Neural progenitor cell (in vitro differentiated cells): ENCODE results near the gene DEGS2.

ENCODE experiments used
- EZH2 ChIP-seq: fragments of 200-600 bp; sonication (generic); IDR thresholded peaks from 2 replicates; pipeline ENCODE4 v1.6.1; 2017; ENCODE audit warnings: antibody characterized with exemption, mild to moderate bottlenecking, moderate library complexity
- EZH2phosphoT487 ChIP-seq: fragments of 200-600 bp; sonication (generic); IDR thresholded peaks from 2 replicates; pipeline ENCODE4 v1.6.1; 2017; ENCODE audit warnings: antibody characterized with exemption
- TF ChIP-seq, protein P1 (sequence below): fragments of 200-600 bp; sonication (generic); IDR thresholded peaks from 2 replicates; pipeline ENCODE4 v1.5.1; 2017; ENCODE audit warnings: antibody characterized with exemption, mild to moderate bottlenecking

DNA sequence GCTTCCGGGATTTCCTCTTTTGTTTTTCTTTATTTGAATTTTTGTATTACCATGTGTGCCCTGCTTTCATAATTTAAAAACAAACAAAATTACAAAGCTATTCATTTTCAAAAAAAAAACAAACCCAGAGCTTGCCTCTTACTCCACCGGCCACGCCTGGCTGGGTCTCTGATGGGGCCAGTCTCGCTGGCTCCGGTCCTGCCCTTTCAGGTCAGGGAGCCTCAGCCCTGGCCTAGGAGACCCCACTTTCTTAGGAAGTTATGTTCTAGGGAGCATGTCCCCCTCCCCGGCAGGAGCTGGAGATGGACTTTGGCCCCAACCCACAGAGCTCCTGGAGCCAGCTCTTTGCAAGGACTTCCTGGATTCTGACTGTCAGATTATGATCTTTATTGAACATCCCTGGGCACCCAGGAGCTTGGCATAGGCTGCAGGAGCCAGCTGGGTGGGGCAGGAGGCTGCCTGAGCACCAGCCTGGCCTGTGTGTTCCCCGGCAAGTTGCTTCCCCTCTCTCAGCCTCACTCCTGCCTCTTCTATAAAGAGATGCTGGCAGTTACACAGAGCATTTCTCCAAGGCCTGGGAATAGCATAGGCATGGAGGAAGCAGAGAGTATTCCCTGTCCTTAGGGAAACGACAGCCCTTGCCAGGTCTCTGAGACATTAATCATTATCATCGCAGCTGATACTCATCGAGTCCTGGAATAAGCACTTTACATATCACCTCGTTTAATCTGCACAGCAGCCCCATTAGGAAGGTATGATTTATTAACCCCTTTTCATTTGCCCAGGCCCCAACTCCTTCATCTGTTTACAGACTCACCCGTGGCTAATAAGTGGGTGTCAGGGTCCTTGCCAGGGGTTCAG, 3.5 kb downstream of the DEGS2 start:
- no peak for TF ChIP-seq EZH2
- no peak for TF ChIP-seq EZH2phosphoT487
- TF ChIP-seq, protein P1, sequence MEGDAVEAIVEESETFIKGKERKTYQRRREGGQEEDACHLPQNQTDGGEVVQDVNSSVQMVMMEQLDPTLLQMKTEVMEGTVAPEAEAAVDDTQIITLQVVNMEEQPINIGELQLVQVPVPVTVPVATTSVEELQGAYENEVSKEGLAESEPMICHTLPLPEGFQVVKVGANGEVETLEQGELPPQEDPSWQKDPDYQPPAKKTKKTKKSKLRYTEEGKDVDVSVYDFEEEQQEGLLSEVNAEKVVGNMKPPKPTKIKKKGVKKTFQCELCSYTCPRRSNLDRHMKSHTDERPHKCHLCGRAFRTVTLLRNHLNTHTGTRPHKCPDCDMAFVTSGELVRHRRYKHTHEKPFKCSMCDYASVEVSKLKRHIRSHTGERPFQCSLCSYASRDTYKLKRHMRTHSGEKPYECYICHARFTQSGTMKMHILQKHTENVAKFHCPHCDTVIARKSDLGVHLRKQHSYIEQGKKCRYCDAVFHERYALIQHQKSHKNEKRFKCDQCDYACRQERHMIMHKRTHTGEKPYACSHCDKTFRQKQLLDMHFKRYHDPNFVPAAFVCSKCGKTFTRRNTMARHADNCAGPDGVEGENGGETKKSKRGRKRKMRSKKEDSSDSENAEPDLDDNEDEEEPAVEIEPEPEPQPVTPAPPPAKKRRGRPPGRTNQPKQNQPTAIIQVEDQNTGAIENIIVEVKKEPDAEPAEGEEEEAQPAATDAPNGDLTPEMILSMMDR, result no peak
